GM12865 (cell line): ENCODE results near the gene PTK6.

ENCODE experiments used
- DNase-seq: peaks from one replicate; pipeline ENCODE4 v3.0.0; 2010; ENCODE audit warnings: low read depth
- H3K4me3 ChIP-seq: 2 replicates; pipeline ENCODE4 v1.5.1; 2011; ENCODE audit warnings: mild to moderate bottlenecking, low read depth, low read length, control low read depth
- TF ChIP-seq, protein P1 (sequence below): IDR thresholded peaks from 2 replicates; pipeline ENCODE4 v1.5.1; 2011; ENCODE audit warnings: low read length, control low read depth, low read depth, inconsistent platforms; ENCODE audit not compliant: insufficient read depth; ENCODE audit errors: missing control alignments

Gene PTK6

DNA sequence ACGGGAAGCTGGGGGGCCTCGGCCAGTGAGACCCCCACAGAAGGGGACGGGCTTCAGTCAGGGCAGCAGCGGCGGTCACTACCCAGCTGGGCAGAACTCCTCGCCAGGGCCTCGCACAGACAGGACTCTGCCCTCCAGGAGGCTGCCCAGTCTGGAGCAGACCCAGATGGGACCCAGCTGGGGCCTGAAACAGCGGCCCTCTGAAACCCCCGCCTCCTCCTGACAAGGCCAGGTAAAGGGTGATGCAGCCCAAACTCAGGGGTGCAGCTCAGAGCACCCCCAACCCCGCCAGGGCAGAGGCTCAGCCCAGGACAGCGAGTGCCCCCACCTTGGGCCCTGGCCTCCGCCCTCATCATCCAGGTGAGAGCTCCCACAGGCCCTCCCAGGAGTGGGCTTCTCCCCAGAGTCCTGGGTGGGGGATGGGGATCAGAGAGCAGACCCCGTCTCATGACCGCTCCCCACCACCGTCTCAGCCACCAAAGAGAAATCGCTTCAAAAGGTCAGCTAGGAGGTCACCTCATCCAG lies 40.5 kb downstream of the PTK6 start:
- TF ChIP-seq, protein P1, sequence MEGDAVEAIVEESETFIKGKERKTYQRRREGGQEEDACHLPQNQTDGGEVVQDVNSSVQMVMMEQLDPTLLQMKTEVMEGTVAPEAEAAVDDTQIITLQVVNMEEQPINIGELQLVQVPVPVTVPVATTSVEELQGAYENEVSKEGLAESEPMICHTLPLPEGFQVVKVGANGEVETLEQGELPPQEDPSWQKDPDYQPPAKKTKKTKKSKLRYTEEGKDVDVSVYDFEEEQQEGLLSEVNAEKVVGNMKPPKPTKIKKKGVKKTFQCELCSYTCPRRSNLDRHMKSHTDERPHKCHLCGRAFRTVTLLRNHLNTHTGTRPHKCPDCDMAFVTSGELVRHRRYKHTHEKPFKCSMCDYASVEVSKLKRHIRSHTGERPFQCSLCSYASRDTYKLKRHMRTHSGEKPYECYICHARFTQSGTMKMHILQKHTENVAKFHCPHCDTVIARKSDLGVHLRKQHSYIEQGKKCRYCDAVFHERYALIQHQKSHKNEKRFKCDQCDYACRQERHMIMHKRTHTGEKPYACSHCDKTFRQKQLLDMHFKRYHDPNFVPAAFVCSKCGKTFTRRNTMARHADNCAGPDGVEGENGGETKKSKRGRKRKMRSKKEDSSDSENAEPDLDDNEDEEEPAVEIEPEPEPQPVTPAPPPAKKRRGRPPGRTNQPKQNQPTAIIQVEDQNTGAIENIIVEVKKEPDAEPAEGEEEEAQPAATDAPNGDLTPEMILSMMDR = no peak
- no peak overlapping the region for H3K4me3 ChIP-seq
- no peak for DNase-seq

DNA sequence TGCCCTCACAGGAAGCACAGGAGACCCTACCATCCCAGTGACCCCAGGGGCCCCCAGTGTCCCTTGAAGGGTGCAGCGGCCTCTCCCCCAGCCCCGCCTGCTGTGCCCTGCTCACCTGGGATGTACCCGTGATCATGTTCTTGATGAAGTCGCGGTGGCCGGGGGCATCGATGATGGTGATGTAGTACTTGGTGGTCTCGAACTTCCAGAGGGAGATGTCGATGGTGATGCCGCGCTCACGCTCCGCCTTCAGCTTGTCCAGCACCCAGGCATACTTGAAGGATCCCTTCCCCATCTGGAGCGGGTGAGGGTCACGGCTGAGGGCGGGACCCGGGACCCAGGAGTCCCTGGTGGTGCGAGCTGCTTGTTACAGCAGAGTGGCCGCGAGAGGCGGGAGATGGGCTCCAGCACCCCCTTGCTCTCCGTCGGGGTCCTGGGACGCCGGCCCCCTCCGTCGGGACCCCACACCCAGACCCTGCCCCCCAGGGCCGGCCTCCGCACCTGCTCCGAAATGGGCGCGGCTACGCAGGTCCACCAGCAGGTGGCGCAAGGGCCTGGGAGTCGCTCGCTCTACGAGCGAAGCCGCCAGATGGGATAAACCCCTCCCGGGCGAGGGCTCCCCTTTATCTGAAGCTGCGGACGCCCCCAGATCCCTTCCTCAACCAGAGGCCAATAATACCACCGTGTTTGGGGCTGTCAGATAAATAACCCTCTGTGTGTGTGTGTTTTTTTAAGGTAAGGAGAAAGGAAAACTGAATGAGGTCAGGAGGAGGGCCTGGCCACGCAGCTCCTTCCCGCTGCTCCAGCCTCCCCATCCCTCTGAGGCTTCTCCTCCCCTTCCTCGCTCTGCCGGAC lies 41.2 kb downstream of the PTK6 start:
- peak; percentile 62 for DNase-seq
- TF ChIP-seq, protein P1 = peak; percentile 82
- H3K4me3 ChIP-seq = no peak overlapping the region

DNA sequence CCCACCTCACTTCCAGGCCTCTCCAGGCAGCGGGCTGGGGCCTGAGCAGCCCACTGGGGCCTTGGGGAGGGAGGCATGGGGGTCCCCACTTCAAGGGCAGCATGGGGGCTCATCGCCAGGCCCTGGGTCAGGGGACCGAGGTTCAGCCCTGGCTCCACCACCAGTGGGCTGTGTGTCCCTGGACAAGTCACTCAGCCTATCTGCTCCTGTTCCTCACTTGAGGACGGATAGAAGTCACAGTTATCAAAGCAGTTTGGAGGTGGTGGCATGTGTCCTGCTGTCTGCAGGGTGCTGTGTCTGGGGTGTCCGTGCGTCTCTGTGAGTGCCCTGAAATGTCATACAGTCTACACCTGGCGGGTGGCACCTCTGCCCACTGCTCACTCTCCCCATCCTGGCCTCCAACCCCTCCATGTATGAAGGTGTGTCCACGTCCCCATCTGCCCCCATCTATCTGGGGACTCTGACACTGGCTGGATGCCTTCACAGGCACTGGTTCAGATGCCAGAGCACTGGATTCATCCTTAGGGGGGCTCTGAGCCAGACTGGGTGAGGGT lies 41.9 kb downstream of the PTK6 start:
- DNase-seq = no peak
- H3K4me3 ChIP-seq = no peak overlapping the region
- TF ChIP-seq, protein P1 = no peak

DNA sequence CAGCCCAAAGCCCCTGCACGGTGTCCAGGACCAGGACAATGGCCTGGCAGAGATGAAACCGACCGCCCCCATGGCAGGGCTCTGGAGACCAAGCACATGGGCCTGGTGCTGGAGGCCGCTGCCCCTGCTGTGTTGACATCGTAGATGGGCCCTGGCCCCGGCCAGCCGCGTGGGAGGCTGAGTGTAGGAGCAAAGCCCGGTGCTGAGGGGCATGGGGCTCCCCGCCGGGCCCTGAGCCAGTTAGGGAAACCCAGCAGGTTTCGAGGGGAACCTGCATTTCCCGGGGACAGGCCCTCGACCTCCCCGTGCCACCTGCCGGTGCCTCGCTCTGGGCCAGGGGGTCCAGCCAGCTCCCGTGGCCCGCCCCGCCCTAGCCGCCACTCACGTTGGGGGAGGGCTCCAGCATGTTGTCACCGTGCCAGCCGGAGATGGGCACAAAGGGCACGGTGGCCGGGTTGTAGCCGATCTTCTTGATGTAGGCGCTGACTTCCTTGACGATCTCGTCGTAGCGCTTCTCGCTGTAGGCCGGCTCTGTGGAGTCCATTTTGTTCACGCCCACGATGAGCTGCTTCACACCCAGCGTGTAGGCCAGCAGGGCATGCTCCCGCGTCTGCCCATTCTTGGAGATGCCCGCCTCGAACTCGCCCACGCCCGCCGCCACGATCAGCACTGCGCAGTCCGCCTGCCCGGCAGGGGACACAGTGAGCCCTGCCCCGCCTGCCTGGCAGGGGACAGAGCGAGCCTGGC lies 42.6 kb downstream of the PTK6 start:
- H3K4me3 ChIP-seq = no peak overlapping the region
- TF ChIP-seq, protein P1 = no peak
- no peak for DNase-seq

DNA sequence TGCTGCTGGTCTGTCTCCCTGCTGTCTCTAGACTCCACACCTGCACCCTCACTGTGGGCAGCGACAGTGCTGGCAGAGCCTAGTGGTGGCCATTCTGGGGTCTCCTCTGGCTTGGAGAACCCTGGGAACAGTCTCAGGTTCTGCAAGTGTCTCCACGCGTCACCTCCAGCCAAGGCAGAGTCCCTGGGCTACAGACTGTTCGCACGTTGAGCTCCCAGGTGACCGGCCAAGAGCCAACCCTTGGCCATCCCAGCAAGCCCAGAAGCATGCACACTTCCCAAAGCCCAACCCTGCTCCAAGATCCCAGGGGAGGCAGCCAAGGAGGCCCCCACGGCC lies 43.1 kb downstream of the PTK6 start:
- TF ChIP-seq, protein P1 = no peak
- DNase-seq = no peak
- no peak overlapping the region for H3K4me3 ChIP-seq

DNA sequence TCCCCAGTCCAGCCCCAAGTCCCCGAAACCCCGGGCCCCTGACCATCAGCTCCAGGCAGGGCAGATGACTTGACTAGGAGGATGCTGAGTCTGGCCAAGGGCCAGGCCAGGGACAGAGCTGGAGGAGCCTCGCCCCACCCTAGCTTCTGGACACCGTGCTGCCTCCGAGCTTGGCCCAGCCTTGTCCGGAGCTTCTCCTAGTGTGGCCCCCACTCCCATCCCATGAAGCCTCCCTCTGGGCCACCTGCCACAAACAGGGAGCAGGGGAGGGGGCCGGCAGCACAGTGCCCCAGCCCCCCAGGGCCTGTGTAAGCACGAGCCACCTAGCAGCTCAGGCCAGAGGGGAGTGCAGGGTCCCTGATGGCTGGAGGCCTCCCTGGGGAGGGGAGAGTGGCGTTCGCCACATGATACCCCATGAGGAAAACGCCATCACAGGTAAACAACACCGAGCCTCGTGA lies 43.6 kb downstream of the PTK6 start:
- DNase-seq = no peak
- TF ChIP-seq, protein P1 = no peak
- H3K4me3 ChIP-seq = no peak overlapping the region
